Ovary (tissue), 9 donors: ENCODE measurements around the gene NNMT. TPM values are rescaled to one million over a fixed set of nuclear protein-coding genes. Genes with fewer than 3 reads are reported as not detected.

Experiments used
- DNase-seq, 5 donors: peaks; one replicate each; pipeline ENCODE4 v3.0.0-alpha.2; 2019 to 2020
- H3K27ac ChIP-seq, 2 donors: fragments of 200-600 bp; one replicate each; pipeline versions ENCODE4 v1.5.1 to v1.8.0; 2019 to 2022
- H3K27me3 ChIP-seq: fragments of 200-600 bp; one replicate; pipeline ENCODE4 v1.8.0; 2022
- H3K36me3 ChIP-seq: fragments of 200-600 bp; sonication (generic); one replicate; pipeline ENCODE4 v1.5.1; 2019
- H3K4me1 ChIP-seq: one replicate; pipeline ENCODE4 v1.8.1; 2013; ENCODE audit warnings: mild to moderate bottlenecking, moderate library complexity; ENCODE audit not compliant: insufficient read depth
- H3K4me3 ChIP-seq: fragments of 200-600 bp; sonication (generic); one replicate; pipeline ENCODE4 v1.5.1; 2017
- H3K9me3 ChIP-seq, 2 donors: fragments of 200-600 bp in 1 of 2; sonication (generic) in 1 of 2; one replicate each; pipeline versions ENCODE4 v1.5.1 to v1.8.1; 2013 to 2019; ENCODE audit warnings: mild to moderate bottlenecking in 1 of 2, moderate library complexity in 1 of 2
- EP300 ChIP-seq: sonication (generic); formaldehyde crosslinking; IDR thresholded peaks from one replicate; pipeline ENCODE4 v1.6.1; 2017; ENCODE audit warnings: antibody characterized with exemption
- POLR2A ChIP-seq: fragments of 450-650 bp; IDR thresholded peaks from one replicate; pipeline ENCODE4 v1.6.1; 2017; ENCODE audit warnings: antibody characterized with exemption, mild to moderate bottlenecking, moderate library complexity
- WGBS, 3 donors: extraction: QIAGEN DNeasy Blood & Tissue Kit in 1 of 3; methylation state at CpG; one replicate each; pipeline versions ENCODE4 v1.1.5 to v1.1.7; 2013 to 2017; 5-methylcytosine and 5-hydroxymethylcytosine counted together
- intact Hi-C, 4 donors: fragments of 100-400 bp; cut with DNase I; formaldehyde crosslinking; loops; one replicate each; pipeline versions ENCODE4 v1.11.0 to v1.15.1; 2022 to 2023
- polyA plus RNA-seq, 2 donors: library from polyadenylated mRNA; stranded (reverse); fragments of 200-250 nt in 1 of 2; fragments of 350-450 nt in 1 of 2; fragmentation: Illumina TruSeq in 1 of 2; extraction: RNeasy Lipid Tissue Mini Kit (QIAGEN cat#74804) in 1 of 2; gene quantifications; one replicate each; pipeline ENCODE4 v1.2.3, GENCODE V29; 2013 to 2014
- total RNA-seq, 7 donors: library from RNA; depleted of rRNA in 2 of 7; stranded (reverse); fragments of >200 nt in 2 of 7; fragmentation: NEBNext Ultra II Directional in 3 of 7; extraction: Animal tissue kit (Norgen Biotek cat#: 25700) in 3 of 7; gene quantifications; one replicate each; pipeline versions ENCODE4 v1.1.0 to v1.2.4, GENCODE V29; 2016 to 2023
- TF ChIP-seq, protein P1 (sequence below), 3 donors: fragments of 450-650 bp in 2 of 3; fragments of 200-600 bp in 1 of 3; IDR thresholded peaks; one replicate each; pipeline versions ENCODE4 v1.5.1 to v1.8.0; 2016 to 2022; ENCODE audit warnings: antibody characterized with exemption in 3 of 3, mild to moderate bottlenecking in 1 of 3
- donor health status: DM: no; HTN: no; CAD: no; lungs with moderate emphysema.
- donor health status: DM: no; HTN: no; CAD: no.
- donor health status: Bipolar disorder and iron deficiency.
- donor health status: DM: yes; HTN: yes; CAD: no.
- donor health status: DM: no; HTN: no; CAD: no.
- donor health status: DM: yes; HTN: yes; CAD: no.

NNMT gene
- total and polyA plus RNA-seq, 9 donors, result 9.5 to 295 (median 129) TPM

- 7 to 12% (median 10%) methylated on average over 4 of the region's 4 CpGs for WGBS, 3 donors
- no peaks in the 10 kb centered on the region for H3K36me3 ChIP-seq
- peaks cover 9% of the 10 kb centered on the region for H3K4me1 ChIP-seq
- peak overlapping the region in 1 of 2 donors; percentile 0 for H3K27ac ChIP-seq
- no peaks in the 10 kb centered on the region for H3K27me3 ChIP-seq
- no peaks in the 10 kb centered on the region for H3K9me3 ChIP-seq
- no peak for DNase-seq
- TF ChIP-seq, protein P1, sequence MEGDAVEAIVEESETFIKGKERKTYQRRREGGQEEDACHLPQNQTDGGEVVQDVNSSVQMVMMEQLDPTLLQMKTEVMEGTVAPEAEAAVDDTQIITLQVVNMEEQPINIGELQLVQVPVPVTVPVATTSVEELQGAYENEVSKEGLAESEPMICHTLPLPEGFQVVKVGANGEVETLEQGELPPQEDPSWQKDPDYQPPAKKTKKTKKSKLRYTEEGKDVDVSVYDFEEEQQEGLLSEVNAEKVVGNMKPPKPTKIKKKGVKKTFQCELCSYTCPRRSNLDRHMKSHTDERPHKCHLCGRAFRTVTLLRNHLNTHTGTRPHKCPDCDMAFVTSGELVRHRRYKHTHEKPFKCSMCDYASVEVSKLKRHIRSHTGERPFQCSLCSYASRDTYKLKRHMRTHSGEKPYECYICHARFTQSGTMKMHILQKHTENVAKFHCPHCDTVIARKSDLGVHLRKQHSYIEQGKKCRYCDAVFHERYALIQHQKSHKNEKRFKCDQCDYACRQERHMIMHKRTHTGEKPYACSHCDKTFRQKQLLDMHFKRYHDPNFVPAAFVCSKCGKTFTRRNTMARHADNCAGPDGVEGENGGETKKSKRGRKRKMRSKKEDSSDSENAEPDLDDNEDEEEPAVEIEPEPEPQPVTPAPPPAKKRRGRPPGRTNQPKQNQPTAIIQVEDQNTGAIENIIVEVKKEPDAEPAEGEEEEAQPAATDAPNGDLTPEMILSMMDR (IDR thresholded peaks at IDR 0.05), result no peak
- TF ChIP-seq EP300 (no peak), POLR2A (no peak)
- no peak overlapping the region for H3K4me3 ChIP-seq
- intact Hi-C loops, result no loop called here
These were observed 4.1 kb upstream of the NNMT start for GRCh38 chr11:114291842-114292680.

- Histone ChIP-seq H3K4me3 (no peak overlapping the region), H3K4me1 (peaks cover 9% of the 10 kb centered on the region), H3K27ac (no peak overlapping the region), H3K27me3 (no peaks in the 10 kb centered on the region), H3K36me3 (no peaks in the 10 kb centered on the region), H3K9me3 (no peaks in the 10 kb centered on the region)
- DNase-seq, result no peak
- intact Hi-C loops, result no loop called here
- TF ChIP-seq, protein P1 (IDR thresholded peaks at IDR 0.05), result no peak
- no peak for TF ChIP-seq POLR2A
- no peak for TF ChIP-seq EP300
- 69 to 93% (median 86%) methylated on average over 1 of the region's 1 CpG for WGBS, 3 donors
These were observed 2.9 kb upstream of the NNMT start for GRCh38 chr11:114293201-114293711.

DNA sequence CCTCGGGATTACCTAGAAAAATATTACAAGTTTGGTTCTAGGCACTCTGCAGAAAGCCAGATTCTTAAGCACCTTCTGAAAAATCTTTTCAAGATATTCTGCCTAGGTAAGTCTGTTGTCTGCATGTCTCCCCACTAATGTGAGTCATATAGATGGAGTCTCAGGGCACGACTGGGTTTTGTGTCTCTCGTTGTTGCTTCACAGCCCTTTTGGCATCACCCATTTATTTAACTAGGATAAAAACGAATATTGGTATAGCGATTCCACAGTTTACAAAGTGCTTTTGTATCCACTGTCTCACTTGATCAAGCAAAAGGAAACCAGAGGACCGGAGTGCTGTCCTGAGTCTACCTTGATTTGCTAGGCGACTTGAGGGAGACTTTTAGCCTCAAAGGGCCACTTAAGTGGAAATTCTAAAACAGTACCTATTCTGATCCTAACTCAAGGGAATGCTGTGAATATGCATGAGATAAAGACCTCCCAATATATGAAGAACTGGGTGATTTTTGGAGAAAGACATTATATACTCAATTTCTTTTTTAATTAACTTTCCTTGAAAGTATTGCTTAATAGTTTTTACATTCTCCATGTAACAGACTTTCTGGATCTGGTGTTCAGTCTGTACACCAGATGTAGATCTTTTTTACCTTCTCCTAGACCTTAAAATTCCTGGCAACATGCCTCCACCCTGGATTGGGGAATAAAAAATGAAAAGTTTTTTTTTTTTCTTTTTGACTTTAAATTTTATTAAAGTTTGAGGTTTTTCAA lies 590 bp downstream of the NNMT start:
- TF ChIP-seq EP300 (no peak), POLR2A (no peak)
- TF ChIP-seq, protein P1 (IDR thresholded peaks at IDR 0.05), result no peak
- Histone ChIP-seq H3K27me3 (no peaks in the 10 kb centered on the region), H3K4me3 (peak overlapping the region; percentile 36), H3K36me3 (no peaks in the 10 kb centered on the region), H3K4me1 (peaks cover 5% of the 10 kb centered on the region), H3K27ac (peak overlapping the region; percentile 63 to 75), H3K9me3 (no peaks in the 10 kb centered on the region)
- intact Hi-C loops, result no loop called here
- no peak for DNase-seq
- 65 to 84% (median 68%) methylated on average over 7 of the region's 7 CpGs for WGBS, 3 donors

- Histone ChIP-seq H3K27ac (no peak overlapping the region), H3K9me3 (no peaks in the 10 kb centered on the region), H3K27me3 (no peaks in the 10 kb centered on the region), H3K4me3 (peak overlapping the region; percentile 36), H3K36me3 (no peaks in the 10 kb centered on the region), H3K4me1 (peaks cover 5% of the 10 kb centered on the region)
- intact Hi-C loops, result no loop called here
- TF ChIP-seq POLR2A, result no peak
- DNase-seq, result no peak
- WGBS, 3 donors, result 82 to 85% (median 84%) methylated on average over 8 of the region's 8 CpGs
These were observed 1.9 kb downstream of the NNMT start for GRCh38 chr11:114297806-114298709.
